Stimulated activated CD8-positive, alpha-beta memory T cell treated with anti-CD3 and anti-CD28 coated beads, Interleukin-4, amount 100 ng/mL, for 4 hours (primary cell): ENCODE results near the gene PXT1.
"Not testable (repeated sequence)": the region's sequence is repeated elsewhere in the genome, so short reads cannot be mapped to it uniquely, and the experiment has no call there.

Source experiments
- DNase-seq, 2 donors: peaks; one replicate each; pipeline ENCODE4 v3.0.0-alpha.2; 2020; ENCODE audit warnings: low read depth in 2 of 2, low spot score in 1 of 2

Gene PXT1

DNA sequence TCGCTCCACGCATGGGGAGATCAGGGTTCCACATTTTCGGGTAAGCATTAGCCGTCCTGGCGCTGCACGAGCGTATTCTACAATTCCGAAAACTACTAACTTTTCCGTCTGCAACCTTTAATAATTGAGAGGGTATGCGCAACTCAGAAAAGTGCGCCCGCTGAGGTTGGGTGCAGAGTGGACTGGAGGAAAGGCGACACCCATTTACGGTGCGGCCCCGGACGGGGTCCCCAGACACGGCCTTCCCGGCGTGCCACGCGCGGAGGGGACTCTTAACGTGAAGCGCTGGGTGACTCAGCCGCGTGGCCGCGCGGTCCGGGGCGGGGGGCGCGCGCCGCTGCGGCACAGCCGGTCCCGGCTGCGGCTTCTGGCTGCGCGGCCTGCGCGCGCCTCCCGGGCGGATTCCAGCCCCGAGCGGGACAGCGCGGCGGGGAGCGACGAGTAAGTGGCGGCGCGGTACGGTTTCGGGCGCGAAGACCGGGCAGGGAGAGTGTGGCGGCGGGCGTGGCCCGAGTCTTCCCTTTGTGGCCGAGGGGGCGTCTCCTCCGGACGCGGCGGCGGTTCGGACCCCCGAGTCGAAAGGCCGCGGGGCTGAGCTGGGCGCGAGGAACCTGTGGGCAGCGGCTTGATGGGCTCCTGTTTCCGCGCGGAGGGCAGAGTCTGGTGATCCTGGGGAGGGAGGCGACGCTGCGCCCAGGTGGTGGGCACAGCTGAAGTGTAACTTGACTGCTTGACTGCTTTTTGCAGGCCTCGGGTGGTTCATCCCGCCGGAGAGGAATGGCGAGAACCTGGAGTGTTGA, at the start of gene PXT1, which contains the start of gene KCTD20:
Gene PXT1, minus strand, starts transcription at position 184 of the 800 bp plus-strand sequence. CDS start 16,772 bp downstream, outside the sequence.
Gene KCTD20, plus strand, starts transcription at position 330 of the 800 bp plus-strand sequence. CDS start 27,098 bp downstream, outside the sequence.
- DNase-seq, result peak; percentile 55 to 77

DNA sequence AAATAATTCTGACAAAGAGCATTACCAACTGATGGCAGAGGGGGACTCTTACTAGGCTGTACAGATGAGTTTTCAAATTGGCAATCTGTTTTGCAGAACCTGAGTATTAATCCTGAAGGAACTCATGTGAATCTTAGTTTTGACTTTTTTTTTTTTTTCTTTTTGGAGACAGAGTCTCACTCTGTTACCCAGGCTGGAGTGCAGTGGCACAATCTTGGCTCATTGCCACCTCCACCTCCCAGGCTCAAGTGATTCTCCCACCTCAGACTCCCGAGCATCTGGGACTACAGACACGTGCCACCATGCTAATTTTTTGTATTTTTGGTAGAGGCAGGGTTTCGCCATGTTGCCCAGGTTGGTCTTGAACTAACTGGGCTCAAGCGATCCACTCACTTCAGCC, 49.4 kb upstream of the PXT1 start:
- no peak for DNase-seq

DNA sequence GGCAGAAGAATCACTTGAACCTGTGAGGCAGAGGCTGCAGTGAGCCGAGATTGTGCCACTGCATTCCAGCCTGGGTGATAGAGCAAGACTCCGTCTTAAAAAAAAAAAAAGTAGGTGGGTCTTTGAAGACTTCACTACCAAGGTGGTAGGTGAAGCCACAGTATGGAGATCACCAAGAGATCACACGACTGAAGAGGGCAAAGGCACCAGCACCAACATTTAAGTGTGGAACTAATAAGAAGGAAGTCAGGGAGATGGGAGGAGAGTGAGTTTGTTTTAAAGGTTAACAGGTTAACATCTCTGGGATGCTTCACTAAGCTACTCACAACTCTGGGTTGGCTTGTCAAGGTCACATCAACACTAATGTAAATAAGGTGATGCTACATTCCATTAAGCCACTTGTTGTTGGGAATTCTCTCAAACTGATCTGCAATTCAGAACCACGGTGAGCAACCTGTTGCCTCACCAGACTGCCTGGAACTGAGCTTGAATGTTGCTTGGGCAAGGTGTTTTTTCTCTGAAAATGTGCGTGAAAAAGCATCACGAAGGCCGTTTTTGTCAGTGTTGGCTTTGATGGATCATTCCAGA, 48.8 kb upstream of the PXT1 start:
- DNase-seq, result no peak

DNA sequence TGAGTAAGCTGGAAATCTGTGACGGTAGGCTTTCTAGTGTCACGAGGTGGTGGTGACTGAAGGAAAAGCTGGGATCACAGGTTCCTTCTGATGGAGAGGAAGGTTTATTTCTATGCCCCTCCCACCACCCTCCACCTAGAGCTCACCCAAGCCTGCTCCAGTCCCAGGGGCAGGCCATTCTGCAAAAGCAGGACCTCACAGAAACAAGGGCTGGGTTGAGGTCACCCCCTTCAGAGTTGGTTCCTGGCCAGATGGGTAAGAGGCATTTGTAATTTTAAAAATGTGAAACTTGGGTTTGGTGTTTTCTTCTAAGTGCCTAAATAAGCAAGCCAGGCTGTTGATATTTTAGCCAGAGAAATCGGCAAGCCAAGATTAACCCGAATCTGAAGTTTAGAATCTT, 46.8 kb upstream of the PXT1 start:
- no peak for DNase-seq

GRCh38 chr6:36488221-36488620, 45.6 kb upstream of the PXT1 start:
- no peak for DNase-seq

DNA sequence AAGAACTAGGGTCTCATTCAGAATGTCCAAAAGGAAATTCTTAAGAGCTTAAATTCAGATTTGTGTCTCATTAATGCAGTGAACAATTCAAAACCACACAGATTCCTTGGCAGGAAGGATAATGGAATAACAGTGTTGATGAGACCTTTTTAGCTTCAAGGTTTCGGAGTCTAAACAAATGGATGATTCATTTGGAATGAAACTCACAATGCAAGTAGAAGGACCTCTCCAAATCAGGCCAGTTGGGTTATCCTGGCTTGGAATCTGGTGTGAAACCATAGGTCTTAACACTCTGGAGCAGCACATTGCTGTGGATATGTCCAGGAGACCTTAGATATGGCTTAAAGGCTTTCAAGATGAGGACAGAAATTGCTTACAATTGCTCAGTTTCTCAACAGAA, 45.0 kb upstream of the PXT1 start:
- DNase-seq, result no peak

DNA sequence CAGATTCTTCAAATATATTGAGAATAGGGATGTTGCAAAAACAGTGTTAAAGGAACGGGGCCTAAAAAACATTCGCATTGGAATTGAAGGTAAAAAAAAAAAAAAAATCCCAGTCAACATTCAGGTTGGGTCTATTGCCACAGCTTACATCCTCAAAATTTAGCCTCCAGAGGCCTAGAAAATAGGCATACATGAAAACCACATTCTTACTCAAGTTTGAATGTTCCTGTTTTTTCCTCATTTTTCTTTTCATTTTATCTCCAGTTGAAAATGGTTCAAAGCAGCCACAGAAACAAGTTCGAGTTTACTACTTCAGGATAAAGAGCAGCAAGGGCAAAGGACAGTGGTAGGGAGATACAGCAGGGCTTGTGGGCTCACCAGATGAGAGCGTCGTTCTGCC, 42.1 kb upstream of the PXT1 start:
- DNase-seq, result no peak

DNA sequence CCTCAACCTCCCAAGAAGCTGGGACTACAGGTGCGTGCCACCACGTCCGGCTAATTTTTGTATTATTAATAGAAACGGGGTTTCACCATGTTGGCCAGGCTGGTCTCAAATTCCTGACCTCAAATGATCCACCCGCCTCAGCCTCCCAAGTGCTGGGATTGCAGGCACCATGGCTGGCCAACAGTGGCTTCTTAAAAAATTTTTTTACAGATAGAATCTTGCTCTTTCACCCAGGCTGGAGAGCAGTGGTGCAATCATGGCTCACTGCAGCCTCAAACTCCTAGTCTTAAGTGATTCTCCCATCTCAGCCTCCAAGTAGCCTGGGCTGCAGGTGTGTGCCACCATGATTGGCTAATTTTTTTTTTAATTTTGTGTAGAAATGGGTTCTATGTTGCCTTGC, 40.7 kb upstream of the PXT1 start:
- not testable (repeated sequence) for DNase-seq

- DNase-seq, result no peak
Observed at GRCh38 chr6:36479256-36479655, 36.6 kb upstream of the PXT1 start.

GRCh38 chr6:36478051-36478526, 35.4 kb upstream of the PXT1 start:
- DNase-seq, result no peak

GRCh38 chr6:36469946-36470345, 27.3 kb upstream of the PXT1 start:
- DNase-seq, result no peak

DNA sequence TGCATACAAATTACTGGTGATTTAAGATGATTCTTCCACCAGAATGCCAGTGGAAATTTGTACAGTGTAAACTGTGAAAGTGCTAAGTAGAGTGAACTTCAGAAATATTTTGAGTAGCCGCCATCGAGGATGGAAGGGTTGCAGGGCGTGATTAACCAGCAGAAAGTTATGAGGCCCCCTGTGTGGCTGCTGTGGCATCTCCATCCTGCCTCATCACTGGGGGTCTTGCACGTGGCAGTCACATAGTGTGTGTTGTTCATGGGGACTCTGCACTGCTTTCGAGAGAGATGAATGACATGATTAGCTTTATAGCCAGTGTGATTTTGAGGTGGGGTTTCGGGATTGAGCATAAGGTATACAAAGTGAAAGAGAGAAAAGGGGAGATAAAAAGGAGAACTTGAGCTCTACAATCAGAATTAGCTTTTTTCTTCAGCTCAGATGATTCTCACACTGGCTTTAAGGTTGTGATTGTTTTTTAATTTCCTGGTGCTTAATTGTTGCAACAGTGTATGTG, 26.6 kb upstream of the PXT1 start:
- no peak for DNase-seq

GRCh38 chr6:36467625-36468024, 25.0 kb upstream of the PXT1 start:
- no peak for DNase-seq

GRCh38 chr6:36464233-36464632, 21.6 kb upstream of the PXT1 start:
- no peak for DNase-seq

- no peak for DNase-seq
Observed at GRCh38 chr6:36463676-36464075, 21.0 kb upstream of the PXT1 start.

DNA sequence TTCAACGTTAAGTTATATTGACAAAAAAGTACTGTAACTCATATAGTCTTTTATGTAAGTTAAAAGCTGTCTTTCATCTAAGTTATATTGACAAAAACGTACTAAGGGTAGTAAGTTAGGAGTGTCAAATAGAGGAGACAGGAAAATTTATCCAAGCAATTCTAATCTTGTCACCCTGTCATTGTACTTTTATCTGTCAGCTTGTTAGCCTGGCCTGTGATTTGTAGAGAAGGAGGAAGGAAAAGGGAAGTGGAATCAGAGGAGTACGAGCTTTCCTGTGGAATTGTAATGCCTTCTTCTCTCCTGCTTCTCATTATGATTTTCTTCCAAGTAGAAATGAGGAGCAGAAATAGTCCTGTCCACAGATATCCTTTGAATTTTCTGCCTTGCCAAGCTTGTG, 19.0 kb upstream of the PXT1 start:
- no peak for DNase-seq

DNA sequence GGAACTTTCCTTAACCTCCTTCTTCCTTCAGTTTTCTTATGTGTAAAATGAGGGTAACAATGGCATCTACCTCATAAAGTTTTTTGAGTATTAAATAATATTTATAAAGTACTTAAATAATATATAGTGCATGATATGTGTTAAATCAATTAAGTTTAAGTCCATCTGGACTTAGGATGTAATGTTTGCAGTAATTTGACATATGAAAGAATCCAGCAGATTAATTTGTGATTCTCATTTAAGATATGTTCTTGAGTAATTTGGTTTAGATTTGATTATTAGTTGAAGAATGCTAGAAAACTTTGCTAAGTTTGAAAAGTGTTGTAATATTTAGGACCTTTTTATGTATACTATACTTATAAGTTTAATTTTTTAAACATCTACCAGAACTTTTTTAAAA, 18.3 kb upstream of the PXT1 start:
- no peak for DNase-seq

DNA sequence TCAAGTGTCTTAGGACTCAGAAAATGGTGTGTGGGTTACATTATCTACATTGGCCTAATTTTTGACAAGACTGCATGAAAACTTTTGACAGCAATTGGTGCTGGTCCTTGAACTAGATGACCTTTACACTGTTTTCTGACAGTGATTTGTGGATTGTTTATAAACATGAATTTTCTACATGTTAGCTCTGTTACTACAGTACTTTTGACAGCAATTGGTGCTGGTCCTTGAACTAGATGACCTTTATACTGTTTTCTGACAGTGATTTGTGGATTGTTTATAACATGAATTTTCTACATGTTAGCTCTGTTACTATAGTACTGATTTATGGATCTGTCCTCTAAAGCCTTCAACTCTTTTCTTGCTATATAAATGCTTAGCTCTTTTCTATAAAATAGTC, 16.8 kb upstream of the PXT1 start:
- DNase-seq, result no peak

DNA sequence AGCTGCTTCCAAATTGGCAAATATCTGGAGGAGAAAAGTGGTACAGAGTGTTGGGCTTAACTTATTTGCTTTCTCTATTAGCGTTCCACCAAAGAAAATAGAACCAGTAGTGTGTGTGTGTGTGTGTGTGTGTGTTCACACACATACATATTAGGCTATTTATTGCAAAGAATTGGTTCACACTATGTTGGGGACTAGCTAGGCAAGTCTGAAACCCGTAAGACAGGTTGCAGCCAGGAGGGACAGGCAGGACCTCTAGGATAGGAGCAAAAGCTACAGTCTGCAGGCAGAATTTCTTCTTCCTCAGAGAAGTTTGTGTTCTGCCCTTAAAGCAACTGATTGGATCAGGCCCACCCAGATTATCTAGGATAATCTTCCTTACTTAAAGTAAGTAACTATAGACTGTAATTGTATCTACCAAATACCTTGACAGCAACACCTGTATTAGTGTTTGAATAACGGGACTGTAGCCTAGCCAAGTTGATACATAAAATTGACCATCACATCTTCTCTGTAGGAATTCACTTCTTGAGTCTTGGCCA, 12.9 kb upstream of the PXT1 start:
- DNase-seq, result no peak

GRCh38 chr6:36452897-36453296, 10.2 kb upstream of the PXT1 start:
- DNase-seq, result not testable (repeated sequence)

GRCh38 chr6:36449173-36449572, 6.5 kb upstream of the PXT1 start:
- not testable (repeated sequence) for DNase-seq

- no peak for DNase-seq
Observed at GRCh38 chr6:36445621-36446020, 3.0 kb upstream of the PXT1 start.
